NB4 (cell line): ENCODE data around the gene CDH15.

ENCODE experiments used
- CTCF ChIP-seq: IDR thresholded peaks from one replicate; pipeline ENCODE4 v1.5.1; 2012; ENCODE audit warnings: low read depth, low read length
- MYC ChIP-seq: IDR thresholded peaks from 2 replicates; pipeline ENCODE4 v1.6.1; 2011; ENCODE audit warnings: low read depth, low read length
- POLR2A ChIP-seq: IDR thresholded peaks from 2 replicates; pipeline ENCODE4 v1.6.1; 2011; ENCODE audit warnings: mild to moderate bottlenecking; ENCODE audit not compliant: insufficient read length; ENCODE audit errors: extremely low read depth

- TF ChIP-seq POLR2A, result no peak
- TF ChIP-seq CTCF, result no peak
- no peak for TF ChIP-seq MYC
Observed at GRCh38 chr16:89143911-89144675, 27.5 kb upstream of the CDH15 start.
